H9 (cell line): ENCODE results near the gene KLHL21. TPM values are rescaled to one million over a fixed set of nuclear protein-coding genes. Genes with fewer than 3 reads are reported as not detected.
A peak's percentile ranks its signal among the peaks of the same experiment; 100 is the strongest.

Experiments used
- DNase-seq: peaks from one replicate; pipeline ENCODE4 v3.0.0-alpha.2; 2017
- H2AFZ ChIP-seq: one replicate; pipeline ENCODE4 v1.6.1; 2013; ENCODE audit warnings: mild to moderate bottlenecking, low read length, control low read depth, moderate library complexity
- H2AK5ac ChIP-seq: 2 replicates; pipeline ENCODE4 v1.6.1; 2013; ENCODE audit warnings: low read length, control low read depth, mixed read lengths; ENCODE audit not compliant: insufficient read length
- H2BK120ac ChIP-seq: one replicate; pipeline ENCODE4 v1.6.1; 2013; ENCODE audit warnings: low read depth, mild to moderate bottlenecking, low read length, control low read depth, inconsistent platforms; ENCODE audit not compliant: poor library complexity, severe bottlenecking
- H2BK12ac ChIP-seq: 2 replicates; pipeline ENCODE4 v1.6.1; 2013; ENCODE audit warnings: low read length, control low read depth, mixed read lengths, low read depth; ENCODE audit not compliant: insufficient read length
- H2BK15ac ChIP-seq: 2 replicates; pipeline ENCODE4 v1.6.1; 2013; ENCODE audit warnings: low read depth, low read length, control low read depth
- H2BK20ac ChIP-seq: one replicate; pipeline ENCODE4 v1.6.1; 2013; ENCODE audit warnings: low read depth, mild to moderate bottlenecking, low read length, control low read depth, inconsistent platforms; ENCODE audit not compliant: poor library complexity, severe bottlenecking
- H2BK5ac ChIP-seq: 2 replicates; pipeline ENCODE4 v1.6.1; 2013; ENCODE audit warnings: low read length, control low read depth, mixed read lengths; ENCODE audit not compliant: insufficient read length
- H3K14ac ChIP-seq: 2 replicates; pipeline ENCODE4 v1.6.1; 2013; ENCODE audit warnings: low read length, control low read depth; ENCODE audit not compliant: insufficient read depth
- H3K18ac ChIP-seq: 2 replicates; pipeline ENCODE4 v1.6.1; 2013; ENCODE audit warnings: low read depth, mild to moderate bottlenecking, mixed read lengths, low read length, control low read depth; ENCODE audit not compliant: insufficient read length
- H3K23ac ChIP-seq: 2 replicates; pipeline ENCODE4 v1.6.1; 2013; ENCODE audit warnings: low read length, control low read depth, mixed read lengths, low read depth; ENCODE audit not compliant: insufficient read length
- H3K23me2 ChIP-seq: 2 replicates; pipeline ENCODE4 v1.6.1; 2013; ENCODE audit warnings: low read depth, mild to moderate bottlenecking, mixed read lengths, low read length, control low read depth; ENCODE audit not compliant: insufficient read length, poor library complexity, severe bottlenecking
- H3K27ac ChIP-seq: 2 replicates; pipeline ENCODE4 v1.5.1; 2013; ENCODE audit warnings: low read length, control low read depth, mixed read lengths, low read depth; ENCODE audit not compliant: insufficient read length
- H3K27me3 ChIP-seq: 2 replicates; pipeline ENCODE4 v1.6.1; 2013; ENCODE audit warnings: low read length, control low read depth, inconsistent platforms; ENCODE audit not compliant: insufficient read depth
- H3K4ac ChIP-seq: 2 replicates; pipeline ENCODE4 v1.6.1; 2013; ENCODE audit warnings: low read depth, mild to moderate bottlenecking, control low read depth, inconsistent platforms, low read length, moderate library complexity
- H3K4me1 ChIP-seq: 2 replicates; pipeline ENCODE4 v1.6.1; 2013; ENCODE audit warnings: low read length, control low read depth, inconsistent platforms; ENCODE audit not compliant: insufficient read depth
- H3K4me2 ChIP-seq: 2 replicates; pipeline ENCODE4 v1.6.1; 2013; ENCODE audit warnings: low read length, control low read depth, mixed read lengths; ENCODE audit not compliant: insufficient read length, insufficient read depth
- H3K56ac ChIP-seq: 2 replicates; pipeline ENCODE4 v1.6.1; 2013; ENCODE audit warnings: low read depth, mild to moderate bottlenecking, mixed read lengths, low read length, control low read depth; ENCODE audit not compliant: insufficient read length
- H3K79me1 ChIP-seq: 2 replicates; pipeline ENCODE4 v1.6.1; 2013; ENCODE audit warnings: low read depth, mild to moderate bottlenecking, moderate library complexity, low read length, control low read depth, inconsistent platforms; ENCODE audit not compliant: insufficient read depth, poor library complexity, severe bottlenecking
- H3K79me2 ChIP-seq: 2 replicates; pipeline ENCODE4 v1.6.1; 2013; ENCODE audit warnings: low read length, control low read depth, inconsistent platforms; ENCODE audit not compliant: insufficient read depth
- H3K9ac ChIP-seq: 2 replicates; pipeline ENCODE4 v1.6.1; 2013; ENCODE audit warnings: low read length, control low read depth, mixed read lengths; ENCODE audit not compliant: insufficient read length; ENCODE audit errors: extremely low read depth
- H3K9me3 ChIP-seq: one replicate; pipeline ENCODE4 v1.6.1; 2013; ENCODE audit warnings: low read depth, low read length, inconsistent platforms; ENCODE audit not compliant: control insufficient read depth
- H3T11ph ChIP-seq: one replicate; pipeline ENCODE4 v1.6.1; 2013; ENCODE audit warnings: mild to moderate bottlenecking, low read length, control low read depth, inconsistent platforms
- H4K20me1 ChIP-seq: one replicate; pipeline ENCODE4 v1.6.1; 2013; ENCODE audit not compliant: control insufficient read depth, insufficient read length, insufficient read depth
- H4K5ac ChIP-seq: 2 replicates; pipeline ENCODE4 v1.6.1; 2013; ENCODE audit warnings: low read depth, mild to moderate bottlenecking, mixed read lengths, low read length, control low read depth; ENCODE audit not compliant: insufficient read length
- H4K8ac ChIP-seq: replicated peaks from 2 replicates; pipeline ENCODE4 v1.6.1; 2013; ENCODE audit warnings: low read length, control low read depth, mixed read lengths, low read depth; ENCODE audit not compliant: insufficient read length
- H4K91ac ChIP-seq: 2 replicates; pipeline ENCODE4 v1.6.1; 2013; ENCODE audit warnings: low read depth, mild to moderate bottlenecking, moderate library complexity, mixed read lengths, low read length, control low read depth; ENCODE audit not compliant: insufficient read length
- H3K27ac Mint-ChIP-seq, 3 experiments: 2 replicates in 2 of 3; 3 replicates in 1 of 3; pipeline ENCODE4 v1.8.0; 2020 to 2021; ENCODE audit warnings: mixed read lengths in 3 of 3, mild to moderate bottlenecking in 1 of 3, moderate library complexity in 1 of 3
- H3K27me3 Mint-ChIP-seq: 2 replicates; pipeline ENCODE4 v1.8.0; 2021; ENCODE audit warnings: low read depth, mild to moderate bottlenecking, moderate library complexity, mixed read lengths
- H3K36me3 Mint-ChIP-seq, 3 experiments: 2 replicates in 2 of 3; 3 replicates in 1 of 3; pipeline ENCODE4 v1.8.0; 2020 to 2021; ENCODE audit warnings: low read depth in 3 of 3, mixed read lengths in 3 of 3; ENCODE audit not compliant: insufficient read depth in 1 of 3
- H3K4me1 Mint-ChIP-seq, 2 experiments: 2 replicates each; pipeline ENCODE4 v1.8.0; 2020; ENCODE audit warnings: mixed read lengths in 2 of 2
- H3K4me3 Mint-ChIP-seq, 2 experiments: 2 replicates in 1 of 2; 3 replicates in 1 of 2; pipeline ENCODE4 v1.8.0; 2020 to 2021; ENCODE audit warnings: mild to moderate bottlenecking in 2 of 2, mixed read lengths in 2 of 2, moderate library complexity in 1 of 2
- H3K9me3 Mint-ChIP-seq, 2 experiments: 2 replicates in 1 of 2; 3 replicates in 1 of 2; pipeline ENCODE4 v1.8.0; 2020; ENCODE audit warnings: mild to moderate bottlenecking in 2 of 2, mixed read lengths in 2 of 2, moderate library complexity in 1 of 2
- WGBS: extraction: QIAGEN DNeasy Blood & Tissue Kit; methylation state at CpG from one replicate; pipeline ENCODE4 v1.1.7; 2013; ENCODE audit warnings: missing lambda C conversion rate, low lambda C conversion rate, mixed read lengths; ENCODE audit not compliant: insufficient read length; ENCODE audit errors: extremely low coverage; 5-methylcytosine and 5-hydroxymethylcytosine counted together
- total RNA-seq: library from RNA; stranded (reverse); gene quantifications from 2 replicates; pipeline ENCODE4 v1.2.1, GENCODE V29; 2021
- TF ChIP-seq, protein P1 (sequence below): fragments of 200-600 bp; sonication (generic); conservative IDR thresholded peaks from 3 replicates; pipeline ENCODE4 v1.8.0; 2021; ENCODE audit warnings: antibody characterized with exemption, mild to moderate bottlenecking

Gene KLHL21
- total RNA-seq, 1 experiment from 2014 or later = 31.9 TPM

GRCh38 chr1:6574025-6574620 lies 28.5 kb downstream of the KLHL21 start:
- Histone ChIP-seq H3K27ac (no peak overlapping the region), H4K5ac (no peak overlapping the region), H2BK12ac (no peak overlapping the region), H3K23ac (no peak overlapping the region), H2BK20ac (no peak overlapping the region), H2AFZ (no peak overlapping the region), H3K4me2 (no peak overlapping the region), H3K56ac (no peak overlapping the region), H2BK120ac (no peak overlapping the region), H3K23me2 (no peaks in the 10 kb centered on the region), H3K9ac (no peak overlapping the region), H3K4ac (no peak overlapping the region), H3K79me2 (no peaks in the 10 kb centered on the region), H3K14ac (no peak overlapping the region), H4K8ac (no peak overlapping the region), H2BK5ac (no peak overlapping the region), H2AK5ac (no peak overlapping the region), H3K27me3 (0 out of 2 replicates have a peak, but pooled peaks cover 2% of the 10 kb centered on the region), H3K4me1 (no peaks in the 10 kb centered on the region; the same call in 1 of the 2 replicates), H3T11ph (no peak overlapping the region), H4K91ac (no peak overlapping the region), H3K79me1 (no peaks in the 10 kb centered on the region), H2BK15ac (no peak overlapping the region), H3K9me3 (no peaks in the 10 kb centered on the region), H4K20me1 (no peaks in the 10 kb centered on the region), H3K18ac (no peak overlapping the region)
- Mint-ChIP-seq H3K9me3 (peaks cover 4% of the 10 kb centered on the region in 2 experiments; a peak in 2 of 5 replicates), H3K27ac (peak overlapping the region in 1 of 3 experiments; percentile 80; a peak in 1 of 7 replicates), H3K27me3 (peaks cover 52% of the 10 kb centered on the region), H3K4me3 (no peak overlapping the region; a peak in 2 of 5 replicates), H3K36me3 (no peaks in the 10 kb centered on the region), H3K4me1 (peaks cover 11 to 12% of the 10 kb centered on the region in 2 experiments)
- whole genome bisulfite sequencing = no CpG with 5 or more reads among the region's 8 CpGs
- DNase-seq = no peak
- TF ChIP-seq, protein P1, sequence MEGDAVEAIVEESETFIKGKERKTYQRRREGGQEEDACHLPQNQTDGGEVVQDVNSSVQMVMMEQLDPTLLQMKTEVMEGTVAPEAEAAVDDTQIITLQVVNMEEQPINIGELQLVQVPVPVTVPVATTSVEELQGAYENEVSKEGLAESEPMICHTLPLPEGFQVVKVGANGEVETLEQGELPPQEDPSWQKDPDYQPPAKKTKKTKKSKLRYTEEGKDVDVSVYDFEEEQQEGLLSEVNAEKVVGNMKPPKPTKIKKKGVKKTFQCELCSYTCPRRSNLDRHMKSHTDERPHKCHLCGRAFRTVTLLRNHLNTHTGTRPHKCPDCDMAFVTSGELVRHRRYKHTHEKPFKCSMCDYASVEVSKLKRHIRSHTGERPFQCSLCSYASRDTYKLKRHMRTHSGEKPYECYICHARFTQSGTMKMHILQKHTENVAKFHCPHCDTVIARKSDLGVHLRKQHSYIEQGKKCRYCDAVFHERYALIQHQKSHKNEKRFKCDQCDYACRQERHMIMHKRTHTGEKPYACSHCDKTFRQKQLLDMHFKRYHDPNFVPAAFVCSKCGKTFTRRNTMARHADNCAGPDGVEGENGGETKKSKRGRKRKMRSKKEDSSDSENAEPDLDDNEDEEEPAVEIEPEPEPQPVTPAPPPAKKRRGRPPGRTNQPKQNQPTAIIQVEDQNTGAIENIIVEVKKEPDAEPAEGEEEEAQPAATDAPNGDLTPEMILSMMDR = no peak
